IPS-15b (cell line): ENCODE results near the gene C4orf54.

ENCODE experiments used
- H3K27me3 ChIP-seq: one replicate; pipeline ENCODE4 v1.6.1; 2013; ENCODE audit warnings: low read length; ENCODE audit not compliant: control insufficient read depth, insufficient read depth
- H3K36me3 ChIP-seq: one replicate; pipeline ENCODE4 v1.6.1; 2013; ENCODE audit warnings: low read length; ENCODE audit not compliant: control insufficient read depth, insufficient read depth
- H3K4me1 ChIP-seq: one replicate; pipeline ENCODE4 v1.6.1; 2013; ENCODE audit warnings: mild to moderate bottlenecking, low read length; ENCODE audit not compliant: control insufficient read depth, insufficient read depth
- H3K4me3 ChIP-seq: one replicate; pipeline ENCODE4 v1.5.1; 2013; ENCODE audit warnings: low read depth, low read length
- H3K9ac ChIP-seq: one replicate; pipeline ENCODE4 v1.6.1; 2013; ENCODE audit warnings: low read depth, mild to moderate bottlenecking, low read length
- H3K9me3 ChIP-seq: one replicate; pipeline ENCODE4 v1.6.1; 2013; ENCODE audit warnings: mild to moderate bottlenecking, low read length; ENCODE audit not compliant: control insufficient read depth, insufficient read depth

C4orf54 gene

DNA sequence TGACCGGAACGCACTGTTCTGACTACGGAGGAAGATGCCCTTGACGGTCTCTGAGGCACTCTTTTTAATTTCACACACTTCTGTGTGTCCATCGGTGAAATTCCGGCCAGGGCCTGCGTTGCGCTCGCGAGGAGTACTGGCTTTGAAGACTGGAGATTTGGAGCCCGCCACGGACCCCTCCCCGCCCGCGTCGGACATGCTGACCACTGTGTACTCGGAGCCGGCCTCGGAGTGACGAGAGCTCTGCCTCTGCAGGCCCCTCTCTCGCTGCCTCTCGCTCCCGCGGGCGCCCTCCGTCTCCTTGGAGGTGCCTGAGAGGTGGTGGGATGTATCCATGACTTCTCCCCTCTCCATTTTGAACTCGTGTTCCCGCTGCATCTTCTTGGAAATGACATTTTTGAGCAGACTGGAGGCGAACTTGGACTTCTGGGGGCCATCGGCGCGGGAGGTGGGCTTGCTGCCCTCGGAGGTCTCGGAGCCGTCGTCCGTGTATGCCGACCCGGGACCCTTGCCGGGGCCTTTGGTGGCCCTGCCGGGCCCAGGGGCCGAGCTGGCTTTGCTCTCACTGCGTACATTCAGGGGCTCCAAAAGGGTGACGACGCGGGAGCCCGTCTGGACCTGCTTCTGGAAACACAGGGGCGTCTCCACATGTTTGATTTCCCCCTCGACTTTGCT is 5.7 kb downstream of the C4orf54 start:
- H3K9ac ChIP-seq, result no peak overlapping the region
- H3K27me3 ChIP-seq, result no peaks in the 10 kb centered on the region
- no peak overlapping the region for H3K4me3 ChIP-seq

DNA sequence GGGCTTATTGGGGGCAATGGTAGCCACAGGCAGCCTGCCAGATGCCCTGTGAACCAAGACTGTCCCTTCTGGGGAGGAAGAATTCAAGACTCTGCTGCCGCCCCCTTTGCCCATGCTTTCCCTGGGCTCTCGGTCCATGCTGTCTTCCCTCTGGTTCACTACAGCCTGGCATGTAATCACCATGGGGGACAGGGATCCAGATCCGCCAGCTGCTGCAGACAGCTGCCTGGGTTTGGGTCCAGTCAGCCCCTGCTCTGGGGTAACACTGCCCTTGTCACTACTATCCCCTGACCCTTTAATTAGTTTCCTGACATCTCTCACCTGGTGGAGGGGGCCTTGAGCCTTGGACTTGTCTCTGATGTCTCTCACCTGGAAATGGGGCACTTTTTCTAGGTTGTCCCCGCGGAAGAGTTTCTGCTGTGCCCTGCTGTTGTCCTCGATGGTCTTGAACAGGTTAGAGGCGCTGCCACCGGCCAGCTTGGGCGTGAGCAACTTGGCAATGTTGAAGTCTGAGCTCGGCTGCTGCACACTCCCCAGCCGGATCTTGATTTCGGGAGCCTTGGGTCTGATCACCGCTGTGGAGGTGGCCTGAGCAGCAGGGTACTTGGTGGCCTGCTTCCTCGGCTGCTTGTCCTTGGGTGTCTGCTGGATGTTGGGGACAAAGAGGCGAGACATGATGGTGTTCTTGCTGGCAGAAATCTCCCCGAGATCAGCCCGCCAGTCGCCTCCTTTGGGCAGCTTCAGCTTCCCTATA is 6.4 kb downstream of the C4orf54 start:
- no peak overlapping the region for H3K4me3 ChIP-seq
- H3K36me3 ChIP-seq, result no peaks in the 10 kb centered on the region
- peaks cover 4% of the 10 kb centered on the region for H3K27me3 ChIP-seq
- no peak overlapping the region for H3K9ac ChIP-seq
- H3K4me1 ChIP-seq, result peaks cover 6% of the 10 kb centered on the region
- H3K9me3 ChIP-seq, result no peaks in the 10 kb centered on the region

More for the DNA sequence above, 5.7 kb downstream of the C4orf54 start:
- no peaks in the 10 kb centered on the region for H3K9me3 ChIP-seq
- H3K36me3 ChIP-seq, result no peaks in the 10 kb centered on the region
- no peaks in the 10 kb centered on the region for H3K4me1 ChIP-seq

DNA sequence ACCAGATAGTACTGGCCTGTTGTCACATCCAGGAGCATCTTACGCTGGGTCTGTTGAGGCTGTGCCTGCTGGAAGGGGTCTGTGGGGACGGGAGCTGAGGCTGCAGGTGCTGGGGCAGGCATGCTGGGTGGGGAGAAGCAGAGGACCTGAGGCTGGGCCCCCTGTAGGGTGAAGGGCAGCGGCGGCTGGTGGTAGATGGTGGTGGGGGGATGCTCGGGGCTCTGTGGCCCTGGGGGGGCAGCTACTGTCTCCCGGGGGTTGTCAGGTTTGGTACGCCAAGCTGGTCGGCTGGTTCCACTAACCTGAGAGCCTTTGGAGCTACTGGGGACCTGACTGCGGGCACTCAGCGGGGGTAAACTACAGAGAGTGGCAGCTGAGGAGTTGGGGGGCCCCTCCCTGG is 7.8 kb downstream of the C4orf54 start:
- no peak overlapping the region for H3K9ac ChIP-seq
- H3K9me3 ChIP-seq, result no peaks in the 10 kb centered on the region
- H3K4me3 ChIP-seq, result no peak overlapping the region
- peaks cover 13% of the 10 kb centered on the region for H3K4me1 ChIP-seq
- H3K27me3 ChIP-seq, result peaks cover 4% of the 10 kb centered on the region
- no peaks in the 10 kb centered on the region for H3K36me3 ChIP-seq

DNA sequence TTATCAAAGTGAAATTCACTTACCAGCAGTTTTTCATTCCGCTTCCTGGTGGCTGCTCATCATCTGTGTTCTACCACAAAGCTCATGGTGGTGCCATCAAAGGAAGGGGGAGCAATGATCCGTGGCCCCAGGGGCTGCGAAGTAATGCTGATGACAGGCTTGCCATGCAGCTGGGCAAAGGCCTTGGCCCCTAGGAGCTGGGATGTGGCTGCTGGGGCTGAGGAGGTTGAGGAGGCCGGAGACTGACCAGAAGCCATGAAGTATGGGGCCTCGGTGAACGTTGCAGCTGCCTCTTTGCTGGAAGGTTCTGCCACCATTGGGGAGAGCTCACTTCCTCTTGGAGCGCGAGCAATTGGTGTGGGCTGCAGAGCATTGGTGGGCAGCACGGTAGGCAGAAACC is 8.4 kb downstream of the C4orf54 start:
- peaks cover 7% of the 10 kb centered on the region for H3K27me3 ChIP-seq
- H3K9ac ChIP-seq, result no peak overlapping the region
- H3K4me1 ChIP-seq, result peaks cover 17% of the 10 kb centered on the region
- H3K4me3 ChIP-seq, result no peak overlapping the region
- no peaks in the 10 kb centered on the region for H3K36me3 ChIP-seq
- H3K9me3 ChIP-seq, result no peaks in the 10 kb centered on the region

DNA sequence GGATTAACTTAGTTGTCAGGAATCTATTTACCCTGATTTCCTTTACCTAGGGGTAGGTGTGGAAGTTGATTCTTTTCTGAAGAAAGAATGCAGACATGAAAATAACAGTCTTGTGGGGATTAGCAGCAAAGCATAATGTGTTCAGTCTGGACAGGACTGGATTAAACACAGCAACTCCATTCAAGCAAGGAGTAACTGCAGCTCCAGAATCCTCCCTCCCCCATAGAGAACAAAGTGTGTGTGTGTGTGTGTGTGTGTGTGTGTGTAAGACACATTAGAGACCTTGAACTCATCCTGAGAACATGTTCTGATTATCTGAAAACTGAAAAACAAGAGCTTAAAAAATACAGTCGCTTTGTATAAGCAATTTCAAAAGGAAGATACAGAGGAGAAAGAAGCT is 9.3 kb downstream of the C4orf54 start:
- Histone ChIP-seq H3K4me3 (no peak overlapping the region), H3K9ac (no peak overlapping the region), H3K4me1 (peaks cover 21% of the 10 kb centered on the region)

DNA sequence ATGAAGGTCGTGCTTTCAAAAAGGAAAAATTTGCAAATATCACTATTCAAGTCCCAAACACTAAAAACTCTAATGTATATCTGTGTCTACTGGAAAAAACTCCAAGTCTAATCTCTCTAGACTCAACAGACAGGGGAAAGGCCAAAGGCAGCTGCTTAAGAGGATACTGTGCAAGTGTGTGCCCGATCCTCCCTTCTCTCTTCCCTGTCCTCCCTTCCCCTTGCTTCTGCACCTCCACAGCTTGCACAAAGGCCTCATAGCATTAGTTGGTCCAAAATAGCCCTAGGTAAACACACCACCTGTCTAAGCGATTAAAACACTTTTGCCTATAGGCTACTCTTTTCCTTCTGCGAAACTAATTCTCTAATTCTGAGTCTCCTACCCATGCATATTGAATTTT is 10.6 kb downstream of the C4orf54 start:
- Histone ChIP-seq H3K9me3 (no peaks in the 10 kb centered on the region), H3K36me3 (no peaks in the 10 kb centered on the region), H3K4me1 (peaks cover 22% of the 10 kb centered on the region), H3K27me3 (peaks cover 12% of the 10 kb centered on the region), H3K9ac (no peak overlapping the region), H3K4me3 (no peak overlapping the region)

More for the DNA sequence above, 9.3 kb downstream of the C4orf54 start:
- Histone ChIP-seq H3K9me3 (no peaks in the 10 kb centered on the region), H3K36me3 (no peaks in the 10 kb centered on the region), H3K27me3 (peaks cover 10% of the 10 kb centered on the region)

DNA sequence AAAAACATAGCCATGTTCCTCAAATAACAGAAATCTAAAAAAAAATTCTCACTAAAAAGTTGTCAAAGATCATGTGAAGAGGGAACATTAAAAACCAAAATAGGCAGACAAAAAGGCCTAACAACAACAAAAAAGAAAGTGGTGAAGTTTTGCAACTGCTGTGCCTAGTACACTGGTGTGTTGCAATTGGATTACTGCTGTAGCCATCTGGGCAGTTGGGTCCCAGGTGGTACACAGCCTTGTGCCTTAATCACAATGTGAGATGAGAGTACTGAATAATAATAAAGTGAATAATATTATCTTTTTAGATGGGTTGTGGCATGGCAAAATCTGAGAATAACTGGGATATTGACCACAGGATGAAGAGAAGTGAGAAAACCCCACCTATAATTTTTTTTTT is 12.0 kb downstream of the C4orf54 start:
- Histone ChIP-seq H3K4me1 (peaks cover 22% of the 10 kb centered on the region), H3K27me3 (peaks cover 12% of the 10 kb centered on the region), H3K36me3 (no peaks in the 10 kb centered on the region), H3K9me3 (no peaks in the 10 kb centered on the region), H3K4me3 (no peak overlapping the region), H3K9ac (no peak overlapping the region)

DNA sequence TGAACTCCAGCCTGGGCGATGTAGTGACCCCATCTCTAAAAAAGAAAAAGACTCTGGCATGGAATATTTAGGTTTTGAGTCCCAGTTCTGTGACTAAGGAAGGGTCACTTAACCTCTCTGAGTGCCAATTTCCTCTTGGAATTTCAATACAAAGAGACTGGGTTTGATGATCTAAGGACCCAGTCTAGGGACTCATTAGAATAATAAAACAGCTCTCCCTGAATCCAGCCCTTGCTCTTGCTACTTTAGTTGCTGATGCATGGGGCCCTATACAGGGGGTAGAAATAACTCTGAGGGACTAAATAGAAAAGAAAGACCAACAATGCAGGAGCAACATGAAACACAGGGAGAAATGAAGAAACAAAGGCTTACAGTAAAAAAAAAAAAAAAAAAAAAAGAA is 12.6 kb downstream of the C4orf54 start:
- no peaks in the 10 kb centered on the region for H3K9me3 ChIP-seq
- H3K9ac ChIP-seq, result no peak overlapping the region
- H3K4me3 ChIP-seq, result no peak overlapping the region
- peaks cover 12% of the 10 kb centered on the region for H3K27me3 ChIP-seq
- H3K36me3 ChIP-seq, result no peaks in the 10 kb centered on the region
- H3K4me1 ChIP-seq, result peaks cover 22% of the 10 kb centered on the region

DNA sequence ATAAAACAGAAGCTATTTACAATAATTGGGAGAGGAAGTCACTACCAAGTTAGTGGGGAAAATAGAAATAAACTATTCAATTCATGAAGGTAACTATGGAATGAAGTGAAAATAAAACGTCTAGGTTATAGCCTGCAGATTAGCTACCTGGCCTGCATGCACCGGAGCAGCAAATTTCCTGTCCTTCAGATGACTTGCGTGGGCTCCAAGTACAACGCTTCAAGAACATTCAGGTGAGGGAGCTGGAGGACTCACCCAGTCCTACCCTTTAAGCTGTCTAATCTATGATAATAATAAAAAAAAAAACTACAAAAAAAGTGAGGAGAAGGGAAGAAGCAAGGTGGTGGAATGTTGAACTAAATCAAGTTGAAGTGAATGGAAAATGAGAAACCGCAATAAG is 13.2 kb downstream of the C4orf54 start:
- Histone ChIP-seq H3K9ac (no peak overlapping the region), H3K36me3 (no peaks in the 10 kb centered on the region), H3K9me3 (no peaks in the 10 kb centered on the region), H3K4me1 (peaks cover 22% of the 10 kb centered on the region), H3K27me3 (peaks cover 12% of the 10 kb centered on the region), H3K4me3 (no peak overlapping the region)

DNA sequence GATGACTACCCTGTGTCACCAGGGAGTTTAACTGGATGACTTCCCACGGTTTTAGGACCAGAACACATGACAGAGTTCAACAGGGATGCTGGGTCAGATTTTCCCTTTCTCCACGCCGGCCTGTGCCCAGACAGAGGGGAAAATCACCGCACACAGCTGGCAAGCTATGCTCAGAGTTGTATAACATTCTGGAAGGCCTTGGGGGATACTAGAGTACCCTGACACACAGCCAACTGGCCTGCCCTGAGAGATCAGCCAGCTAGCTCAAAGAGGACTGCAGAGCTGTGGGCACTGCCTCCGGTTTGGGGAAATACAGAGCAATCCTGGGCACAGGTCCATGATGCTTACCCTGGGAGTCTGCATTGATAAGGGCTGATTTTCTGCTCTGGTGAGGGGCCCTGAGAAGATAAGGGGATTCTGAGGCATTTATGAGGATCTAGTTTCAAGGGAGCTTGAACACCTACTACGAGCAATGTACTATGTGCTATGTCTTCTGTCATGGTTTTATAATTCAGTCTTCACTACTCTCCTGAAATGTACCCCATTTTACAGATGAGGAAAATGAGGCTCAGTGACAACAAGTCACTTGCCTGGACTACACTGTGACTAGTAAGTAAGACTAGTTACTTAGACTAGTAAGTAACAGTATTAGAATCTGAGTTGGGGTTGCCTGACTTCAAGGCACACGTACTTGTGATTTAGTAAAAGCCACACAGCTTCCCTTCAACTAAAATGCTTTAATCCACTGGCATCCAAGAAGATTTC is 14.7 kb downstream of the C4orf54 start:
- no peaks in the 10 kb centered on the region for H3K36me3 ChIP-seq
- no peak overlapping the region for H3K9ac ChIP-seq
- no peak overlapping the region for H3K4me3 ChIP-seq
- H3K4me1 ChIP-seq, result peaks cover 22% of the 10 kb centered on the region
- H3K9me3 ChIP-seq, result no peaks in the 10 kb centered on the region
- H3K27me3 ChIP-seq, result peaks cover 12% of the 10 kb centered on the region

DNA sequence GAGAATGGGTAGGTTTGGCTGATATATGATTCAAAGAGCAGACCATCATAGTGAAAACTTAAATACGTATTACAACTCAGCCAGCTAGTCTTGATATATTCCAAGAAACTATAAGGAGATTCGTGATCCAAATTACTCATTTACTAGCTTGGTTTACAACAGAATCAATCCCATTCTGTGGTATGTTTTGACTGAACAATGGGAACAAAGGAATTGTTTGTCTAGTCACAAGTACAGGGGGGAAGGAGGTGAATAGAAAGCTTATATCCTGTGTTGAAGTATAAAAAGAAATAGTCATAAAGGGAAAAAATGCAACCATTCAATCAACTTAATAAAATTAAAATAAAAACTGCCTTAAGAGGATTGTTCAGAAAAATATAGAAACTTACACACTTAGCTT is 17.0 kb downstream of the C4orf54 start:
- Histone ChIP-seq H3K36me3 (no peaks in the 10 kb centered on the region), H3K4me1 (peaks cover 13% of the 10 kb centered on the region), H3K9me3 (no peaks in the 10 kb centered on the region), H3K27me3 (peaks cover 8% of the 10 kb centered on the region), H3K4me3 (no peak overlapping the region), H3K9ac (no peak overlapping the region)
